HCT116 (cell line): Measurements from ENCODE around the gene RECQL5.

Experiments used
- ATF3 ChIP-seq: IDR thresholded peaks from 2 replicates; pipeline ENCODE4 v1.6.1; 2012
- CTCF ChIP-seq, 3 experiments: fragments of 200-600 bp in 1 of 3; sonication (generic) in 1 of 3; IDR thresholded peaks in 2 of 3; conservative IDR thresholded peaks in 1 of 3; 2 replicates each; pipeline ENCODE4 v1.5.1; 2012 to 2017; ENCODE audit warnings: low read depth in 2 of 3, low read length in 2 of 3, antibody characterized with exemption in 1 of 3, borderline replicate concordance in 1 of 3, control low read depth in 1 of 3, mild to moderate bottlenecking in 1 of 3, mixed read lengths in 1 of 3, mixed run types in 1 of 3, moderate library complexity in 1 of 3; ENCODE audit not compliant: insufficient read depth in 1 of 3
- EZH2phosphoT487 ChIP-seq: fragments of 200-600 bp; IDR thresholded peaks from 2 replicates; pipeline ENCODE4 v1.6.1; 2018; ENCODE audit warnings: antibody characterized with exemption, borderline replicate concordance
- POLR2AphosphoS5 ChIP-seq: IDR thresholded peaks from 2 replicates; pipeline ENCODE4 v1.6.1; 2011; ENCODE audit warnings: mild to moderate bottlenecking, low read depth, low read length, moderate library complexity
- ZFX ChIP-seq: fragments of 450-650 bp; IDR thresholded peaks from 2 replicates; pipeline ENCODE4 v1.6.1; 2017

GRCh38 chr17:75616521-75617122 lies 50.3 kb downstream of the RECQL5 start:
- TF ChIP-seq EZH2phosphoT487, result no peak
- no peak for TF ChIP-seq CTCF (IDR thresholded peaks at IDR 0.05 in 2 of 3, conservative IDR thresholded peaks at IDR 0.05 in 1 of 3; ENCODE audit: borderline replicate concordance in 1 of 3, insufficient read depth in 1 of 3, low read depth in 2 of 3, low read length in 2 of 3)
- no peak for TF ChIP-seq ZFX
- no peak for TF ChIP-seq POLR2AphosphoS5
- TF ChIP-seq ATF3, result no peak
